Keratinocyte (primary cell): ENCODE measurements around the gene CDA.

Experiments
- EZH2 ChIP-seq: IDR thresholded peaks from one replicate; pipeline ENCODE4 v1.6.1; 2012; ENCODE audit warnings: inconsistent platforms, mild to moderate bottlenecking, low read length, moderate library complexity
- TF ChIP-seq, protein P1 (sequence below), 3 experiments: IDR thresholded peaks in 1 of 3; conservative IDR thresholded peaks in 1 of 3; optimal IDR thresholded peaks in 1 of 3; 2 replicates in 2 of 3; 3 replicates in 1 of 3; pipeline versions ENCODE3 to v1.5.1; 2011; ENCODE audit warnings: low read length in 3 of 3, mild to moderate bottlenecking in 3 of 3, moderate library complexity in 2 of 3, control low read depth in 1 of 3, inconsistent platforms in 1 of 3; ENCODE audit not compliant: insufficient read depth in 2 of 3; ENCODE audit errors: extremely low read depth in 1 of 3

DNA sequence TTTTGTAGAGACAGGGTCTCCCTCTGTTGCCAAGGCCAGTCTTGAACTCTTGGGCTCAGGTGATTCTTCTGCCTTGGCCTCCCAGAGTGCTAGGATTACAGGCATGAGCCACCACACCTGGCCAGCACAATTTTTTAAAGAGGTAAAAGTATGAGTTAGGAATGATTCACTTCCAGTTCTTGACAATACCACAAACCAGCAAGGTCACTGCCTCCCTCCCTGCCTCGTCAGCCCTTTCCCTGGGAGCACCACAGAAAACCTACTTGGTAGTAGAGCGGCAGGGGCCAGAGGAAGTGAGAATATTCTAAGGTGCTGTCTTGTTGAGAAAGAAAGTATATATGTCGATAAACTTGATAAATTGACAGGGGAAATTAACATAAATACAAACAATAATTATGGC, 10.8 kb upstream of the CDA start:
- TF ChIP-seq, protein P1, sequence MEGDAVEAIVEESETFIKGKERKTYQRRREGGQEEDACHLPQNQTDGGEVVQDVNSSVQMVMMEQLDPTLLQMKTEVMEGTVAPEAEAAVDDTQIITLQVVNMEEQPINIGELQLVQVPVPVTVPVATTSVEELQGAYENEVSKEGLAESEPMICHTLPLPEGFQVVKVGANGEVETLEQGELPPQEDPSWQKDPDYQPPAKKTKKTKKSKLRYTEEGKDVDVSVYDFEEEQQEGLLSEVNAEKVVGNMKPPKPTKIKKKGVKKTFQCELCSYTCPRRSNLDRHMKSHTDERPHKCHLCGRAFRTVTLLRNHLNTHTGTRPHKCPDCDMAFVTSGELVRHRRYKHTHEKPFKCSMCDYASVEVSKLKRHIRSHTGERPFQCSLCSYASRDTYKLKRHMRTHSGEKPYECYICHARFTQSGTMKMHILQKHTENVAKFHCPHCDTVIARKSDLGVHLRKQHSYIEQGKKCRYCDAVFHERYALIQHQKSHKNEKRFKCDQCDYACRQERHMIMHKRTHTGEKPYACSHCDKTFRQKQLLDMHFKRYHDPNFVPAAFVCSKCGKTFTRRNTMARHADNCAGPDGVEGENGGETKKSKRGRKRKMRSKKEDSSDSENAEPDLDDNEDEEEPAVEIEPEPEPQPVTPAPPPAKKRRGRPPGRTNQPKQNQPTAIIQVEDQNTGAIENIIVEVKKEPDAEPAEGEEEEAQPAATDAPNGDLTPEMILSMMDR (optimal IDR thresholded peaks at IDR 0.05 in 1 of 3, IDR thresholded peaks at IDR 0.05 in 1 of 3, conservative IDR thresholded peaks at IDR 0.05 in 1 of 3; ENCODE audit: extremely low read depth in 1 of 3, insufficient read depth in 2 of 3, low read length in 3 of 3), result no peak
- no peak for TF ChIP-seq EZH2
